ENCODE measurements around the gene GTSE1. TPM values are rescaled to one million over a fixed set of nuclear protein-coding genes. Genes with fewer than 3 reads are reported as not detected.

GTSE1 gene
- total RNA-seq, 1 experiment from 2014 or later = 15.3 TPM

DNA sequence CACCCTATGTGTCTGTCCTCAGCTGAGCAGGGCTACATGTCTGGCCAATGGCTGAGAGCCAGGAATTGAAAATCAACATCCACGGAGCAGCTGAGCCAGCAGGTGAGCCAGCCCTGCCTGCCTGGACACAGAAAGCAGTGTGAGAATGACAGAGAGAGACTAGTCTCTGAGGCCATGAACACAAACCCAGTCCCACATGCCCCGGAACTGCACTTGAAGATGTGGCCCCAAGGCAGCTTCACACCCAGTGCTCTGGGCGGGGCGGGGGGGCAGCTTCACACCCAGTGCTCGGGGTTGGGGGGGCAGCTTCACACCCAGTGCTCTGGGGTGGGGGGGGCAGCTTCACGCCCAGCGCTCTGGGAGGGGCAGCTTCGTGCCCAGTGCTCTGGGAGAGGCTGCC, 76.5 kb downstream of the GTSE1 start:
- Histone ChIP-seq H3K79me2 (ENCODE audit: low read length) (no peaks in the 10 kb centered on the region), H3K36me3 (ENCODE audit: insufficient read depth, low read length) (no peaks in the 10 kb centered on the region), H4K20me1 (ENCODE audit: insufficient read depth, low read depth, low read length) (no peaks in the 10 kb centered on the region), H3K4me1 (ENCODE audit: low read length) (no peaks in the 10 kb centered on the region), H3K4me3 (ENCODE audit: low read length) (no peak overlapping the region), H3K27me3 (ENCODE audit: low read length) (no peaks in the 10 kb centered on the region), H3K27ac (ENCODE audit: low read length) (no peak overlapping the region), H3K4me2 (ENCODE audit: low read depth, low read length, poor library complexity, severe bottlenecking) (no peak overlapping the region), H2AFZ (ENCODE audit: low read length) (no peak overlapping the region), H3K9me3 (ENCODE audit: low read length) (peaks cover 5% of the 10 kb centered on the region), H3K9me2 (replicated peaks; ENCODE audit: insufficient read depth, low read length) (no peaks in the 10 kb centered on the region), H3K9ac (ENCODE audit: low read length) (no peak overlapping the region)
- no peak for DNase-seq

DNA sequence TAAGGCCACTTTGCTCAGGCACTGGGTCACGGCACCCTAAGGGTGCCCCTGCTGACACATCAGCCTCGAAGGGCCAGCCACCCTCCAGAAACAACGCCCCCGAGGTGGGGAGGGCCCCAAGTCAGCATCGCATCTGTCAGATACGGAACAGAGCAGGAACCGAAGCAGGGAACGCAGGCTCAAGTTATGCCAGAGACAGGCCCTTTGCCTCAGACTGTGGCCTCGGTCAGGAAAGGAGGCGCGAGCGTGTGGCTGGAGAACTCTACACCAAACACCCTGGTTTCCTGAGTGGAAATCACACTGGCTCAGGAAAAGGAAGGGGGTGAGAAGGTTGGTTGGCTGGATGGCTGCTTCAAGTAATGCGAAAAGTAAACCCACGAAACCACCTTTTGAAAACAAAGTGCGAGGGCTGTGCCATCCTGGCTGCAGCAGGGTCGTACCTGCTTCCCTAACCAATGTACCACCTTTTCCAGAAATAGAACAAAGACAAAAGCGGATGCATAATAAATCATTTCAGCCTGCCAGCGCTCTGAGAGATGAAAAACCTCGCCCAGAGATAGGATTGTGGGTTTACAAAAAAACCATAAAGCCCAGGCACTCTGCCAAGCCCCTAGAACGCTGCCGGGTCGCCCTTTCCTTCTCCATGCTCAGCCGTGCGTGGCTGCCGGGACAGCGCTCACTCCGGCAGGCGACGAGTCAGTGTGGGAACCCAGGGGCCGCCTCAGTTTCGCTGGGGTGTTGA, 77.4 kb downstream of the GTSE1 start:
- no peaks in the 10 kb centered on the region for H4K20me1 ChIP-seq (ENCODE audit: insufficient read depth, low read depth, low read length)
- peaks cover 5% of the 10 kb centered on the region for H3K9me3 ChIP-seq (ENCODE audit: low read length)
- H3K4me1 ChIP-seq (ENCODE audit: low read length) = no peaks in the 10 kb centered on the region
- no peak overlapping the region for H3K4me2 ChIP-seq (ENCODE audit: low read depth, low read length, poor library complexity, severe bottlenecking)
- H3K36me3 ChIP-seq (ENCODE audit: insufficient read depth, low read length) = no peaks in the 10 kb centered on the region
- H2AFZ ChIP-seq (ENCODE audit: low read length) = no peak overlapping the region
- no peak for DNase-seq
- no peak overlapping the region for H3K9ac ChIP-seq (ENCODE audit: low read length)
- H3K27ac ChIP-seq (ENCODE audit: low read length) = no peak overlapping the region
- no peak overlapping the region for H3K4me3 ChIP-seq (ENCODE audit: low read length)
- no peaks in the 10 kb centered on the region for H3K79me2 ChIP-seq (ENCODE audit: low read length)
- H3K27me3 ChIP-seq (ENCODE audit: low read length) = no peaks in the 10 kb centered on the region
- no peaks in the 10 kb centered on the region for H3K9me2 ChIP-seq (replicated peaks; ENCODE audit: insufficient read depth, low read length)

DNA sequence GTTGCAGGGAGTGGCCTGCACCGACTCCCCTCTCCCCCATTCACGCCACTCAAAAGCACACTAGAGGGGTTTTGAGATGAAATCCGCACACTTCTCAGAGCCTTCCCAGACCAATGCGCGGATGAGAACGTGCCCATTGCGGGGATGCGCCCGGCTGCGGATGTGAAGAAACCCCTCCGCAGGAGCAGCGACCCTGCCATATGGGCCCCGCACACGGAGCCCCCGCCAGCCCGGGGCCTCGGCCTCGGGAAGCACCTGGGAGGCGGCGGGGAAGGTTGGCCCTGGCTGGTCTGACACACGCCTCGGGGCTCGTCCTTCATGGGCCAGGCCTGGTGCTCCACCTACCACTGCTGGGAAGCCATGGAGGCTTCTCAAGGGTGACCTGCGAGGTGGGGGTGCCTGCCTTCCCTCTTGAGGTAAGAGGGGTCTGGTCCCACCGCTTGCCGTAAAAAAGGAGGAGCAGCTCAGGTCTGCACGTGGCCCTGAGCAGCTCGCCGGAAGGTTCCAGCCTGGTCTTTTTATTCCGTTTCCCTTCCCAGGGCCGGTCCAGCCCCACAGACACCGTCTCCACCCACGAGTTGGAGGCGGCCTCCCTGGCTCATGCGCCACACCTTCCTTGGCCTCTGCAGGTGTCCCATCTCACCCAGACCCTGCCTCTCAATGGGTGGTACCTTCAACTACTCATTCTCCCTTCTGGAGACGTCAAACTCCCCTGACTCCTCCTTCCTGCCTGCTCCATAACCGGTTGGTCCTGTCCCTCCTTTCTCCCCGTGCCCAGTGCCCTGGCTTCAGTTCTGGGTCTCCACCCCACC, 78.2 kb downstream of the GTSE1 start:
- Histone ChIP-seq H3K9ac (ENCODE audit: low read length) (no peak overlapping the region), H3K9me2 (replicated peaks; ENCODE audit: insufficient read depth, low read length) (no peaks in the 10 kb centered on the region), H3K4me1 (ENCODE audit: low read length) (no peaks in the 10 kb centered on the region), H3K36me3 (ENCODE audit: insufficient read depth, low read length) (no peaks in the 10 kb centered on the region), H3K4me3 (ENCODE audit: low read length) (no peak overlapping the region), H4K20me1 (ENCODE audit: insufficient read depth, low read depth, low read length) (no peaks in the 10 kb centered on the region), H3K79me2 (ENCODE audit: low read length) (no peaks in the 10 kb centered on the region), H3K4me2 (ENCODE audit: low read depth, low read length, poor library complexity, severe bottlenecking) (no peak overlapping the region), H3K9me3 (ENCODE audit: low read length) (peaks cover 5% of the 10 kb centered on the region), H3K27ac (ENCODE audit: low read length) (no peak overlapping the region), H3K27me3 (ENCODE audit: low read length) (no peaks in the 10 kb centered on the region), H2AFZ (ENCODE audit: low read length) (no peak overlapping the region)
- DNase-seq = no peak

DNA sequence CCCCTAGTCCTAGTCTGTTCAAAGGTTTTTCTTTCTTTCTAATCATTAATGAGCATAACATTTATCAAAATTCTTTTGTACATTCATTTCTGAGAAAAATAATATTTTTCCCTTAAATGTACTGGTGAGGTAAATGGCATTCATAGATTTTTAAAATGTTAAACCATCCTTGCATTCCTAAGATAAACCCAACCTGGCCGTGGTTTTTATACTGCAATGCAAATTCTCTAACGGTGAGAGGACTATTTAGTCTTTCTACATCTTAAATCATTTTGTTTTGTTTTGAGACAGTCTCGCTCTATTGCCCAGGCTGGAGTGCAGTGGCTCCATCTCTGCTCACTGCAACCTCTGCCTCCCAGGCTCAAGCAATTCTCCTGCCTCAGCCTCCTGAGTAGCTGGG, 79.4 kb downstream of the GTSE1 start:
- Histone ChIP-seq H4K20me1 (ENCODE audit: insufficient read depth, low read depth, low read length) (no peaks in the 10 kb centered on the region), H3K36me3 (ENCODE audit: insufficient read depth, low read length) (no peaks in the 10 kb centered on the region), H3K4me1 (ENCODE audit: low read length) (no peaks in the 10 kb centered on the region), H3K27ac (ENCODE audit: low read length) (no peak overlapping the region), H3K27me3 (ENCODE audit: low read length) (no peaks in the 10 kb centered on the region), H3K9me2 (replicated peaks; ENCODE audit: insufficient read depth, low read length) (no peaks in the 10 kb centered on the region), H3K9me3 (ENCODE audit: low read length) (peaks cover 5% of the 10 kb centered on the region), H3K4me3 (ENCODE audit: low read length) (no peak overlapping the region), H2AFZ (ENCODE audit: low read length) (no peak overlapping the region), H3K9ac (ENCODE audit: low read length) (no peak overlapping the region), H3K79me2 (ENCODE audit: low read length) (no peaks in the 10 kb centered on the region), H3K4me2 (ENCODE audit: low read depth, low read length, poor library complexity, severe bottlenecking) (no peak overlapping the region)
- DNase-seq = no peak

DNA sequence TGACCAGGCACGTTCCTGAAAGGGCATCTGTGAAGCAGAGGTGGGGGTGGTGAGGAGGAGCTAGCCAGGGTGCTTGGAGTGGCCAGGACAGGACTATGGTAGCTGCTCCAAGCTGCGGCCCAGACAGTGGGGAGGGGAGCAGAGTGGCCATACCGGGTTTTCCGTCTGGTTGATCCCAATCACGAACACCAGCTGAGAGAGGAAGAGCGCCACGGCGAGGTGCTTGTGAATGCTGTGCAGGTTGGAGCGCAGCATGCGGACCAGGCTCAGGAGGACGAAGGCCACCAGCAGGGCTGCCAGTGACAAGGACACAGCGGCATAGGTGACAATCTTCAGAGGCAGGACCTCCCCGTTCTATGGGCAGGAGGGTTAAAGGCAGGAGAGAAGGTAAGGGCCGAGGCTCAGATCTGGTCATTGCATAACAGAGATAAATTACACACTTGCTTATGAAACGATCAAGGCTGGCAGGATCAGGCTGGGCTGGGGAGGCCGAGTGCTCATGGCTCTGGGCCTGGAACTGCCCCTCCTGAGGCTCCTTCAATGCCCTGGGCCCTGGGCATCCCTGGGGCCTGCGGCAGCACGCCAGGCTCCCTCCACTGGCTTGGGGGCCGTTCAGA, 80.3 kb downstream of the GTSE1 start:
- H3K36me3 ChIP-seq (ENCODE audit: insufficient read depth, low read length) = no peaks in the 10 kb centered on the region
- H3K79me2 ChIP-seq (ENCODE audit: low read length) = no peaks in the 10 kb centered on the region
- no peak overlapping the region for H3K4me2 ChIP-seq (ENCODE audit: low read depth, low read length, poor library complexity, severe bottlenecking)
- H3K9me2 ChIP-seq (replicated peaks; ENCODE audit: insufficient read depth, low read length) = no peaks in the 10 kb centered on the region
- H3K27ac ChIP-seq (ENCODE audit: low read length) = no peak overlapping the region
- no peaks in the 10 kb centered on the region for H4K20me1 ChIP-seq (ENCODE audit: insufficient read depth, low read depth, low read length)
- no peak for DNase-seq
- H3K4me1 ChIP-seq (ENCODE audit: low read length) = no peaks in the 10 kb centered on the region
- no peak overlapping the region for H2AFZ ChIP-seq (ENCODE audit: low read length)
- no peak overlapping the region for H3K9ac ChIP-seq (ENCODE audit: low read length)
- no peaks in the 10 kb centered on the region for H3K27me3 ChIP-seq (ENCODE audit: low read length)
- no peak overlapping the region for H3K4me3 ChIP-seq (ENCODE audit: low read length)
- peaks cover 5% of the 10 kb centered on the region for H3K9me3 ChIP-seq (ENCODE audit: low read length)

DNA sequence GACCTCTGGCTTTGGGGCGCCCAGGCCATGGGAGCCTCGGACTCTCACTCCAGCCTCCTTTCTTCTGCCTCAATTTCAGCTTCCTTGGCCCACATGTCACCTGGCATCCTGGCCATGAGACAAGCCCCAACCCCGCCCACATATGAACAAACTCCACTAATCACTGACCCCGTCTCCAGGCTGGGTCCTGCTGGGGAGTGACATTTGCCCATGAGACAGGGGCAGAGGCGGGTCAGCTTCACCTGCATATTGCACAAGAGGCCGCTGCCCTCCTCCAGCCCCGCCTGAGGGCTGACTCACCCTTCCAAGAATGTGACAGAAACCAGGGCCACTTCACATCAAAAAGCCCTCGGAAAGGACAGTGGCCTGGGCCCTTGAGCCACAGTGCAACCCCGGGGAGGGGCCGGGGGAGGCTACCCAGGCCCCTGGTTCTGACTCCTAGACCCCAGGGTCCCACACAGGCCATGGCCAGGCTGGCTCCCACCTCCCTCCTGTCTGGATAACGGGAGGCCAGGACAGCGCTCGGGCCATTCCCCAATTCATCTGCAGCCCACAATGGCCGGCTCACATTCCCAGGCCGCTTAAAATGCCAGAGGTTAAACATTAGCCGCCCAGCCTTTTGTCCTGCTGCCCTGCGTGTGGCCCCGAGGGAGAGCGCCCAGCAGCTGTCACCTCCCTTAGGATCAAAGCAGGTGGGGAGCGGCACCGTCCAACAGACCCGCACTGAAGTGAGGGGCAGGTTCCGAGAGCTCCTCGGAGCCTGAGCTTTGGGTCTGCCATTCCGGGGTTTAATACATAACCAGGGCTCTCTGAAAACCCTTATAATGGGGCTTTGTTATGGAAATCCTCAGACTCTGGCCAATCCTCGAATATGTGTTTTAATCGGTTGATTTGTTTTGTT, 81.1 kb downstream of the GTSE1 start:
- no peaks in the 10 kb centered on the region for H3K9me2 ChIP-seq (replicated peaks; ENCODE audit: insufficient read depth, low read length)
- no peaks in the 10 kb centered on the region for H3K79me2 ChIP-seq (ENCODE audit: low read length)
- no peaks in the 10 kb centered on the region for H3K4me1 ChIP-seq (ENCODE audit: low read length)
- no peak overlapping the region for H3K4me3 ChIP-seq (ENCODE audit: low read length)
- no peak overlapping the region for H3K27ac ChIP-seq (ENCODE audit: low read length)
- H3K4me2 ChIP-seq (ENCODE audit: low read depth, low read length, poor library complexity, severe bottlenecking) = no peak overlapping the region
- no peaks in the 10 kb centered on the region for H3K27me3 ChIP-seq (ENCODE audit: low read length)
- H2AFZ ChIP-seq (ENCODE audit: low read length) = no peak overlapping the region
- H3K9me3 ChIP-seq (ENCODE audit: low read length) = peaks cover 5% of the 10 kb centered on the region
- H4K20me1 ChIP-seq (ENCODE audit: insufficient read depth, low read depth, low read length) = no peaks in the 10 kb centered on the region
- H3K36me3 ChIP-seq (ENCODE audit: insufficient read depth, low read length) = no peaks in the 10 kb centered on the region
- no peak for DNase-seq
- H3K9ac ChIP-seq (ENCODE audit: low read length) = no peak overlapping the region

DNA sequence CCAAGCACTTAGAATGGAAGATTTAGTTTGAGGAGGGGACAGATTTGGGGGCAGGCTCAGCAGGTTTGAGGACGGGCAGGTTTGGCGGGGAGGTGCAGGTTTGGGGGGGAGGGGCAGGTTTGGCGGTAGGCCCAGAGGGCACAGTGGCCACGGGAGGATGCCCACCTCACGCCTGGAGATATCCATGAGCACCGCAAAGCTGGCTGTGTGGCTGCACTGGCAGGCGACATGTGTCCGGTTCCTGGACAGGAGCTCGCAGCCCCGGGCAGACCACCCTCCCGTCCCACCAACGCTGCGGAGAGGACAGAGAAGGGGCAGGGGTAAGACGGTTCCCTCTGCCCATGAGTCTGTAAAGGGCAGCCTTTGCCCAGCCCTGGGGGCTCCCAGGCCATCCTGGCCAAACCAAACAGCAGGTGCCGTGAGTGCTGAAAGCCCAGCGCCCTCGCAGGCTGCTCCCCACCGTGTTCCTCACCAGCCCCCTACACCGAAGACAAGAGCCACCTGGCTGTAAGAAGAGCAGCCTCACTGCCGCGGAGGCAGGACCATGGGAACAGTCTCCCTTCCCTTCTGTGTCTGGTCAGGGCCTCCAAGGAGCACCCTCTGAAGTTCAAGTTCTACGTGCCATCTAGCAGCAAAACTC, 81.9 kb downstream of the GTSE1 start:
- H3K27me3 ChIP-seq (ENCODE audit: low read length) = no peaks in the 10 kb centered on the region
- no peak overlapping the region for H3K4me2 ChIP-seq (ENCODE audit: low read depth, low read length, poor library complexity, severe bottlenecking)
- peaks cover 5% of the 10 kb centered on the region for H3K9me3 ChIP-seq (ENCODE audit: low read length)
- H3K27ac ChIP-seq (ENCODE audit: low read length) = no peak overlapping the region
- no peaks in the 10 kb centered on the region for H4K20me1 ChIP-seq (ENCODE audit: insufficient read depth, low read depth, low read length)
- H3K4me1 ChIP-seq (ENCODE audit: low read length) = no peaks in the 10 kb centered on the region
- H3K4me3 ChIP-seq (ENCODE audit: low read length) = no peak overlapping the region
- no peaks in the 10 kb centered on the region for H3K36me3 ChIP-seq (ENCODE audit: insufficient read depth, low read length)
- H3K79me2 ChIP-seq (ENCODE audit: low read length) = no peaks in the 10 kb centered on the region
- DNase-seq = no peak
- H3K9me2 ChIP-seq (replicated peaks; ENCODE audit: insufficient read depth, low read length) = no peaks in the 10 kb centered on the region
- H2AFZ ChIP-seq (ENCODE audit: low read length) = no peak overlapping the region
- H3K9ac ChIP-seq (ENCODE audit: low read length) = no peak overlapping the region
